HG03558 (cell line): ENCODE data around the gene LYPLAL1.
A peak's percentile ranks its signal among the peaks of the same experiment; 100 is the strongest.
"Not testable (repeated sequence)": the region's sequence is repeated elsewhere in the genome, so short reads cannot be mapped to it uniquely, and the experiment has no call there.

Source experiments
- ATAC-seq: cut with Tn5 transposase; IDR thresholded peaks from one replicate; pipeline ENCODE4 v1.9.1; 2021; ENCODE audit warnings: moderate number of reproducible peaks; ENCODE audit not compliant: unreplicated experiment; ENCODE audit errors: extremely low read depth

The LYPLAL1 gene

DNA sequence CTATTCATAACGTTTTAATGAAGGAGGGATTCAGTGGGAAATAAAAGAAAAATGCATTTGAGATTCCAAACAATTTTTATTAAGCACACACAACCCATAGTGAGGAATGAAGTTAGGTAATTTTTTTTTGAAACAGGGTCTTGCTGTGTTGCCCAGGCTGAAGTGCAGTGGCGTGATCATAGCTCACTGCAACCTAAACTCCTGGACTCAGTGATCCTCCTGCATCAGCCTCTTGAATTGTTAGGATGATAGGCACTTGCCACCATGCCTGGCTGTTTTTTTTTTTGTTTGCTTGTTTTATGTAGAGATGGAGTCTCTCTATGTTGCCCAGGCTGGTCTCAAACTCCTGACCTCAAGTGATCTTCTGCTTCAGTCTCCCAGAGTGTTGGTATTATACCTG, 28.9 kb downstream of the LYPLAL1 start:
- no peak for ATAC-seq

DNA sequence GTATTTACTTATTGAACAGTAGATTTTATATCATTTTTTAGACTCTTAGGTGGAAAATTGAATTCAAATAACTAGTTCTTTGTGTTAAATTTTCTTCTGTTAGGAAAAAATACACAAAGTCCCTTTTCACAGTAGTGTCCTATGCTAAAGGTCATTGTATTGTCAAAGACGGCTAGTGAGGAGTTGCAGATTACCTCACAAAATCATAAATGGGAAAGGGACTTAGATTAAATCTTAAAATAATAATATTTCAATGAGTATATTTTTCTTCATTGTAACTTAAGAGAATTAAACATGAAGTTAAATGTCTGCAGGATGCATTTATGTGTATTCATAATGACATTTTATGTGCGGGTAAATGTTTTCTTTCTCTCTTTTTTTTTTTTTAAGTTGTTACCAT, 32.7 kb downstream of the LYPLAL1 start:
- ATAC-seq, result no peak

DNA sequence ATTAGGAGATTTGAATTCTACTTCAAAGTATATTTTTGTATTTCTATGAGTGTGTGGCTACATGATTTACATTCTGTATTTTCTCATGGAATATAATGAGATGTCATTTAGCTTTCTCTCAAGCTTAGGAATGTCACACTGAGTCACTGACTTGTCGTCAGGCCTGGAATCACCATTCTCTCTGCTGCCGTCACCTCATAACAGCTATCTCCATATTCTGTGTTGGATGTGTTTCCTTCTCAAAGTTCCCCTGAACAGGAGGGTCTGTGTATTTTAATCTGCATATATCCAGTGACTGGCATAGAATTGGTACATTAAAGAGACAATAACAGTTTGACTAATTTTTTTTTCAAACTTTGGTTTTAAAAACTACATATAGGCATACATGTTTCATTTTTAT, 35.9 kb downstream of the LYPLAL1 start:
- ATAC-seq, result no peak

DNA sequence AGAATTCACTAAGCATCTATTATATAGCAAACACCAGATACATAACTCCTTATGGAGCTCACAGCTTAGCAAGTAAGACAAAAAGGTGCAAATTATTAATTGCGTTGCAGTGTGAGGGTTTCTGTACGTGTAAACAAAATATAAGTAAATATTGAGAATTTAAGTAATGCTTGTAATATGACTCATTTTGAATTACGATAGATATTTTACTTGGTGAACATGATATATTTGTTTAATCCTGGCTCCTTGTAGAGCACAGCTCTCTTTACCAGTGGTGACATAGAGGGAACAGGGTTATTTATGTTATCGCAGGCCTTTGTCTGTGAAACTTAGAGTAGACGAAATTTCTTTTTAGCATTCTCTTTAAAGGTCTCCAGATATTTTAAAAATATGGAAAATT, 36.4 kb downstream of the LYPLAL1 start:
- no peak for ATAC-seq

DNA sequence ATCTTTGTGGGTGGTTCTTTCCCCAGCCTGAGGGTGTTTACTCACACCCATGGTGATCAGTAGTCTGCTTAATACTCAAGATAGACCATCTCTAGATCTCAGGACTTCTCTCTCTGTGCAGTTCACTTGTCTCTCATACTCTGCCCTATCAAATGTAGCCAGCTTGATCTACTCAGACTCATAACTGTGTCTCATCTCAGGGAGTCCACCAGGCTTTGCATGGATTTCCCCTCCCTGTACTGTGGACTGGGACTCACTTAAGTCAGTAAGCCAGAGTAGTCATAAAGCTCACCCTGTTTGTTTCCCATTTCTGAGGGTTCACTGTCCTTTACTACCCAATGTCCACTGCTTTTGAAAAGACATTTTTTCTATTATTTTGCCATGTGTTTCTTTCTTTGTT, 41.8 kb downstream of the LYPLAL1 start:
- ATAC-seq, result peak; percentile 35

DNA sequence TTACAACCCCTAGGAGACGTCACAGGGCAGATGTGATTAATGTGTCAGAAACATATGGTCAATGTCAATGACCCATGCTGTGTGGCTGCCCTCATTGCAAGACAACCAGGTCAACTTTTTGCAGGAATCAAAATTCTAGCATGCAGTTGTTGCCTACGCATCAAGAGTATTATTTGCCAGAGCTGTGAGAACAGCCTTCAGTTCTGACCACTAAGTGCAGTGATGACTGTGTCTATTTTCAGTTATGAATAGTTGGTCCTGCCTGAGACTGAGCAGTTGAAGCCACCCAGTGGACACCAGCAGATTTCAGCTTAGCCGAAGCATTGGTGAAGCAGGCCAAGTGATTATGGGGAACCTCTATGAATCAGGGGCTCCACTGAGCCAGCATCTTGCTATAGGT, 47.3 kb downstream of the LYPLAL1 start:
- peak; percentile 92 for ATAC-seq

DNA sequence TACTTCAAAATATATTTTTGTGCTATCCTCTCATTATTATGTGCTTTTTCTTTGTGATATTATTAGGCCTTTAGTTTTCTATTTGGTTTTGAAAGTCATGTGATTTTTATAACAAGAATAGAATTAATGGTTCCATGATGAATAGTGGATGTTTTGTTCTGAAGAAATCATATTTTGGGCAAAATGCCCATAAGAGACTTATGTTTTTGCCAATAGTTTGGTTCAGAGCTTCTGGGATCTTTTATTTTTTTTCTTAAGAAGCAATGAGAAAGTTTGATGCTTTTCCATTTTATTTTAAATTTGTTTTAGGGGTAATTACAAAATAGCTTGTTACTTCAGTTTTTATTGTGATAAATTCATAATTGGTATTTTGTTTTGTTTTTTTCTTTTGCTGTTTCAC, 49.8 kb downstream of the LYPLAL1 start:
- no peak for ATAC-seq

DNA sequence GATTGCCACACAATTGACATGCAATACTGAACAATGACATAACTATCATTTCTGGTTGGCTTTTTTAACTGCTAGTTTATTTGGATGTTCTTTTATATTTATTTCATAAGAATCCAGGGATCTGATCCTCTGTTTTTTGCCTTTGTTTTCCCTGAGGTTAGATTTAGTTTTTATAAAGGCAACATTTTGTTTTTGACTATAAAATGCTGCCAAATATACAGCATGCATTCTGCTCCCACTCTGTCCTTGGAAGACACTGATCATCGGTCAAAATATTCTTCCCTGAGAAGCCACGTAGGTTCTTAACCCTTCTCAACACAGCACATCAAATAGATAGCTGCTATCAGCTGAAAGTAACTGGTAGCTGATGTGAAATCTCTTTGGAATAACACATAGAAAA, 52.5 kb downstream of the LYPLAL1 start:
- no peak for ATAC-seq

DNA sequence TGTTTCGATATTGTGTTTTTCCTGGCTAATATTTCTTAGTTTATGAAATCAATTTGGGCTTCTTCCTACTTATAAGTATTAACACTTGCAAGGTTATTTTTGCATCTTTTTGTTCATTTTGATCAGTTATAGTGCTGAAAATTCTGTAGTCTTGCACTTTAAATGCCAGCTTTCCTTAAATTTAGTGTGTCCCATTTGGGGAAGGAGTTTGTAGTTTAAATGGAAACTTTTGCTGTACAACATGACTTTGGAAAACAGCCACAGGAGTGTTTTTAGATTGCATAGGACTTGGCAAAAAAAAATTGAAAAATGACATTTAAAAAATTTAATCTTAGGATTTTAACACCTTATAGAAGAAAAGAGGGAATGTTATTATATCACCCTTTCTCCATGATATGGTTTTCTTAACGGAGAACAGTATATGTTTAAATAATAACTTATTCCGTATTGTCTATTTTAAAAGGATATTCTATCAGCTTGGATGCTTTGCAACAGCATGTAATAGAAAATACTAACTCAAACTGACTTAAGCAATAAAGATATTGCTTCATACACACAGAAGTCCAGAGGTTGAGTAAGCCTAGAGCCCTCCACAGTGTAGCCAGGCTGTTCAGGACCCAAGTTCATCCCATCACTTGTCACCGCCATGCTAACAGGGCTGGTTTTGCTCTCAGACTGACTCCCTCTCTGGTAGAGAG, 53.8 kb downstream of the LYPLAL1 start:
- ATAC-seq, result no peak

DNA sequence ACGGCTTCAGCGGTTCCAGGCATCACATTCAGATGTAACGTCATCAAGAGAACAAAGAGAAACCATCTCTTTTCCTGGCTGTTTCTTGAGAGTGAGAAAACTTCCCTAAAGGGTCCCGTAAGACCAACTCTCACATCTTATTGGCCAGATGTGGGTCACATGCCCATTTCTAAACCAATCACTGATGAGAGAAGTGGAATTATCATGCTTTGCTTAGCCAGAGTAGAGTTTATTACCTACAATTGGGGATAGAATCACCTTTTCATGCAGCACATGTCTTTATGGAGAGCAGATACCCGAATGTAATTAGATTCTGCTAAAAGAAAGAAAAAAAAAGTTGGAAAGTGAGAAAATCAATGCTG, 54.4 kb downstream of the LYPLAL1 start:
- no peak for ATAC-seq

DNA sequence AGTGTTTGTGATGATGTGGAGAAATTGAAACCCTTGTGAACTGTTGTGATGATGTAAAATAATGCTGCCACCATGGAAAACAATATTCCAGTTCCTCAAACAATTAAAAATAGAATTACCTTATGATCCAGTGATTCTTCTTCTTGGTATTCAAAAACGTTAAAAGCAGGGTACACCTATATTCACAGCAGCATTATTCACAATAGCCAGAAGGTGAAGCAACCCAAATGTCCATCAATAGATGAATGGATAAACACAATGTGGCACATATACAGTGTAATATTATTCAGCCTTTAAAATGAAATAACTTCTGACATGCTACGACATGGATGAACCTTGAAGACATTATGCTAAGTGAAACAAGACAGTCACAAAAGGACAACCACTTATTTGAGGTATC, 59.2 kb downstream of the LYPLAL1 start:
- no peak for ATAC-seq

DNA sequence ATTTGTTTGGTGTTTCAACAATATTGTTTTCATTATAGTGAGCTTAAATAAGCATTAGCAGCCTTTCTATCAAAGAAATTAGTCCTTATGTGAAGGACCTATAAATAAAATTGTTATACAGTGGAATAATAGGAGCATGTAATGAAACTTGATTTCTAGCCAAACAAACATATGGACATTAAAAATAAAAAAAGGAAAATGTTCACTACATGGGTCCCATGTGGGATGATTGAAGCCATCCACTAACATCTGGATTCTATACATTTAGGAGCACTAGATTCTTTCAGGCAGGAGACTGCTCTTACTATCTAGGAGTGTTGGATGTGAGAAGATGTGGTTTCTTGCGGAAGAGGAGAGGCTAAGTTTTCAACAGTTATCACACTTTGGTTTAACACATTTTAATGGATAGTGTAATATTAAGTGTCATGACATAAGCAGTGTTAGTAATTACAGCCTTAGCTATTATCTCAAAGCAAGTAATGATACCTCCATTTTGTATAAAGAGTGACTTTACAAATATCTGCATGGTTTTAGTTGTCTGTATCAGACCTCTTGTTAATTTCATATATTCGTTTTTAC, 62.3 kb downstream of the LYPLAL1 start:
- ATAC-seq, result no peak

DNA sequence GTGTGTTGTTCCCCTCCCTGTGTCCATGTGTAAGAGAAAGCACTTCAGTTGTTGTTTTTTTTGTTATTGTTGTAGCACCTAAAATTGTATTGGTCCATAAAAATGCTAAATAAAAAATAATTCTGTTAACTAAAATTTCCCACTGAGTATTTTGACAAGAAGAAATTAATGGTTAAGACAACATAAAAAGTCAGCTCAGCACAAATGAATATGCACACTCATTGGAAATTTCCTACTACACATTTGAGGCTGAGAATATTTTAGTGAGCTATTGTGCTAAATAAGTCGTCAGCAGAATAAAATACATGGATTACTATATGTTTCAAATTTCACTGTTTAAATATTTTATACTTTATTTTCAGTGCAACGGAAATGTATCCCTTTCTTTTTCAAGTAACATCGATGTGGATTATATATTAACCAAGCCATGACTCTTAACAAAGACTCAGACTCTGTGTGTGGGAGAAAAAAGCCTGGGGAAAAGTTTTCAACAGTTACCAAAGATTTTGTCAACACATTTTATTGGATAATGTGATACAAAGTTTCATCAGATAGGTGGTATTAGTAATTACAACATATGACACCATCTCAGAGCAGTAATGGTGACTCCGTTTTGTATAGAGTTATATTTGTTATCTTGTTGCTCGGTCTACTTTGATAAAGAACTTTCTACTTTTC, 63.4 kb downstream of the LYPLAL1 start:
- no peak for ATAC-seq

DNA sequence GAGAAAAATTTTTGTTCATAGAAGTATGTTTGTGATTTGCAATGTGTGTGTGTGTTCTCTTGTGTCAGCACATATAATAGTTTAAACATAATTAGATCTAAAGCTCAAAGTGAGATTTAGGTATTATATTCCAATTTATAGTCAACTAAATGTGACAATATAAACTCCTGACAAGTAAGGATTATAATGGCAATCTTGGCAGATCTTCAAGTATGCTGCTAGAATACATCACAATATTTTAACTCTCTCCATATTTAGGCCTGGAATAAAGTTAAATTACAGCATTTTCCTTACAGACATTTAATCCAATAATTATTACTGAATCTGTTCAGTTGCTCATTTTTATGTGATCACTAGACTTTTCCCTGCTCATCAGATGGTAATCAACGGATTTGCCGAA, 65.8 kb downstream of the LYPLAL1 start:
- ATAC-seq, result no peak

DNA sequence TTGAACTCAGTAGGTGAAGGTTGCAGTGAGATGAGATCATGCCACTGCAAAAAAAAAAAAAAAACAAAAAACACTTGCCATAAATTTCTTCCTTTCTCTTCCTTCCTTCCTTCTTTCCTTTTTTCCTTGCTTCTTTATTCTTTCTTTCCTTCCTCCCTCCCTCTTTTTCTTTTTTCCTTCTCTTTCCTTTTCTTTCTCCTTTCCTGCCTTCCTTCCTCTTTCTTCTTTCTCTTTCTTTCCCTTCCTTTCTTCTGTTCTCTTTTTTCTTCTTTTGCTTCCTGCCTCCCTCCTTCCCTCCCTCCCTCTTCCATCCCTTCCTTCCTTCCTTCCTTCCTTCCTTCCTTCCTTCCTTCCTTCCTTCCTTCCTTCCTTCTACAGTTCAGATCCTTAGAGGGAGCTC, 71.2 kb downstream of the LYPLAL1 start:
- no peak for ATAC-seq

DNA sequence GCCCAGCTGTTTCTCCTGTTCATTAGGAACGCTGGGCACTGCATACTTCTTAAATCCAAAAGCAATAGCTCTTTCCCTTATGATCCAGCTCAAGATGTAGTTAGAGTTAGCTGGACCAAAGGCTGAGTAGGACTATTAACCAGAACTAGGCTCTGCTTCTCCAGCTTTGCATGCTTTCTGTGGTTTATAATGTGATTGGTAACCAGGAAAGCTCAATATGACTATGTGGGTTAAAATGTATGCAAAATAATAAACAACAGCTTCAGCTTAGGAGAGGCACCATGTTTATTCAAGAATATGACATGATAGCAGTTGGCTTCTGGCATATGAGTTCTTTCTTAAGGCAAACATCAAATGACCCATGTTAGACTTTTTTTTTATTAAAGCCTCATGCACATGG, 73.8 kb downstream of the LYPLAL1 start:
- no peak for ATAC-seq

DNA sequence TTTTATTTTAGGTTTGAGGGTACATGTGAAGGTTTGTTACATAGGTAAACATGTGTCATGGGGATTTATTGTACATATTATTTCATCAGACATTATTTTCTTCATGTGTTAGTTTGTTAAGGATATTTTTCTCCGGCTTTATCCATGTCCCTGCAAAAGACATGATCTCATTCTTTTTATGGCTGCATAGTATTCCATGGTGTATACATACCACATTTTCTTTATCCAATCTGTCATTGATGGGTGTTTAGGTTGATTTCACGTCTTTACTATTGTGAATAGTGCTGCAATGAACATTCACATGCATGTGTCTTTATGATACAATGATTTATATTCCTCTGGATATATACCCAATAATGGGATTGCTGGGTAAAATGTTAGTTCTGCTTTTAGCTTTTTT, 76.8 kb downstream of the LYPLAL1 start:
- ATAC-seq, result not testable (repeated sequence)

DNA sequence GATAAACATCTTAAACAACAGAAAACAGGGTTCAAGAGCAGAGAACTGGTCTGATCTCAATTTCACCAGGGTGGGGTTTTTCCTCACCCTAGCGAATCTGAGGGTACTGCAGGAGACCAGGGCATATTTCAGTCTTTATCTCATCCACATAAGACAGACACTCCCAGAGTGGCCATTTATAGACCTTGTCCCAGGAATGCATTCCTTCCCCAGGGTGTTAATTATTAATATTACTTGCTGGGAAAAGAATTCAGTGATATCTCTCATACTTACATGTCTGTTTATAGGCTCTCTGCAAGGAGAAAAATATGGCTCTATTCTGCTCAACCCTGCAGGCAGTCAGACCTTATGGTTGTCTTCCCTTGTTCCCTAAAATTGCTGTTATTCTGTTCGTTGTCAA, 84.1 kb downstream of the LYPLAL1 start:
- no peak for ATAC-seq

DNA sequence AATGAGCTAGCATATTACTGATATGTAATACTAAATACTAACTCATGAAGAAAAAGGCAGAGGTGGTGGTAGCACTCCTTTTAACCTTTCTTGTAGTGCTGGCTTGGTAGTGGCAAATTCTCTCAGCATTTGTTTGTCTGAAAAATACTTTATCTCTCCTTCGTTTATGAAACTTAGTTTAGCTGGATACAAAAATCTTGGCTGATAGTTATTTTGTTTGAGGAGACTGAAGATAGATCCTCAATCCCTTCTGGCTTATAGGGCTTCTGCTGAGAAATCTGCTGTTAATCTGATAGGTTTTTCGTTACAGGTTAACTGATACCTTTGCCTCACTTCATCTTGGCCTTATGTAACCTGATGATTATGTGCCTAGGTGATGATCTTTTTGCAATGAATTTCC, 87.8 kb downstream of the LYPLAL1 start:
- ATAC-seq, result no peak
